ENCODE results near the gene DYNLT2. TPM values are rescaled to one million over a fixed set of nuclear protein-coding genes. Genes with fewer than 3 reads are reported as not detected.

Gene DYNLT2
- total RNA-seq, 6 experiments from 2014 or later = 0.36 to 0.85 (median 0.51) TPM

DNA sequence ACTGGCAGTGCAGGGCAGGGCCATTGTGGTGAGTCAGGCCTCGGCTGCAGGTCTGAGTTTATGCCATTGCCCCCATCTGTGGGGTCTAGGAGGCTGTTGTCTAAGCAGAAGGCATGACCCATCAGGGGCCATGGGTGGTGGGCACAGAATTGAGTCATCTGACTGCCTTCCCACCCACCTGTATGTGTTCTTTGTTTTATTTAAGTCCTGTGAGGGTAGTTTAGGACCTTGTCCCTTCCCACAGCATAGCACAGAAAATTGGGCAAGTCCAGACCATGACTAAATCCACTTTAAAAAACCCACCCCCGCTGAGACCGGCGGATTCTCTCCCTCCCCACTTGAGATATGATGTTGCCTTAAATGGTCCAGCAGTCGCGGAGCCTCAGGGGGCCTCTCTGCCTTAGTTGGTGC is 40.4 kb upstream of the DYNLT2 start:
- peaks cover 22% of the 10 kb centered on the region for H3K4me1 Mint-ChIP-seq (ENCODE audit: low read depth)
- H3K27me3 Mint-ChIP-seq (ENCODE audit: insufficient read depth) = peaks cover 12% of the 10 kb centered on the region
- DNase-seq = no peak
- H3K4me3 Mint-ChIP-seq = no peak overlapping the region; the same call in 1 of the 2 replicates
- H3K9me3 Mint-ChIP-seq = no peaks in the 10 kb centered on the region
- no peaks in the 10 kb centered on the region for H3K36me3 Mint-ChIP-seq (ENCODE audit: low read depth)
- no peak overlapping the region for H3K27ac Mint-ChIP-seq
- TF ChIP-seq, protein P1, sequence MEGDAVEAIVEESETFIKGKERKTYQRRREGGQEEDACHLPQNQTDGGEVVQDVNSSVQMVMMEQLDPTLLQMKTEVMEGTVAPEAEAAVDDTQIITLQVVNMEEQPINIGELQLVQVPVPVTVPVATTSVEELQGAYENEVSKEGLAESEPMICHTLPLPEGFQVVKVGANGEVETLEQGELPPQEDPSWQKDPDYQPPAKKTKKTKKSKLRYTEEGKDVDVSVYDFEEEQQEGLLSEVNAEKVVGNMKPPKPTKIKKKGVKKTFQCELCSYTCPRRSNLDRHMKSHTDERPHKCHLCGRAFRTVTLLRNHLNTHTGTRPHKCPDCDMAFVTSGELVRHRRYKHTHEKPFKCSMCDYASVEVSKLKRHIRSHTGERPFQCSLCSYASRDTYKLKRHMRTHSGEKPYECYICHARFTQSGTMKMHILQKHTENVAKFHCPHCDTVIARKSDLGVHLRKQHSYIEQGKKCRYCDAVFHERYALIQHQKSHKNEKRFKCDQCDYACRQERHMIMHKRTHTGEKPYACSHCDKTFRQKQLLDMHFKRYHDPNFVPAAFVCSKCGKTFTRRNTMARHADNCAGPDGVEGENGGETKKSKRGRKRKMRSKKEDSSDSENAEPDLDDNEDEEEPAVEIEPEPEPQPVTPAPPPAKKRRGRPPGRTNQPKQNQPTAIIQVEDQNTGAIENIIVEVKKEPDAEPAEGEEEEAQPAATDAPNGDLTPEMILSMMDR (IDR thresholded peaks at IDR 0.05) = no peak

DNA sequence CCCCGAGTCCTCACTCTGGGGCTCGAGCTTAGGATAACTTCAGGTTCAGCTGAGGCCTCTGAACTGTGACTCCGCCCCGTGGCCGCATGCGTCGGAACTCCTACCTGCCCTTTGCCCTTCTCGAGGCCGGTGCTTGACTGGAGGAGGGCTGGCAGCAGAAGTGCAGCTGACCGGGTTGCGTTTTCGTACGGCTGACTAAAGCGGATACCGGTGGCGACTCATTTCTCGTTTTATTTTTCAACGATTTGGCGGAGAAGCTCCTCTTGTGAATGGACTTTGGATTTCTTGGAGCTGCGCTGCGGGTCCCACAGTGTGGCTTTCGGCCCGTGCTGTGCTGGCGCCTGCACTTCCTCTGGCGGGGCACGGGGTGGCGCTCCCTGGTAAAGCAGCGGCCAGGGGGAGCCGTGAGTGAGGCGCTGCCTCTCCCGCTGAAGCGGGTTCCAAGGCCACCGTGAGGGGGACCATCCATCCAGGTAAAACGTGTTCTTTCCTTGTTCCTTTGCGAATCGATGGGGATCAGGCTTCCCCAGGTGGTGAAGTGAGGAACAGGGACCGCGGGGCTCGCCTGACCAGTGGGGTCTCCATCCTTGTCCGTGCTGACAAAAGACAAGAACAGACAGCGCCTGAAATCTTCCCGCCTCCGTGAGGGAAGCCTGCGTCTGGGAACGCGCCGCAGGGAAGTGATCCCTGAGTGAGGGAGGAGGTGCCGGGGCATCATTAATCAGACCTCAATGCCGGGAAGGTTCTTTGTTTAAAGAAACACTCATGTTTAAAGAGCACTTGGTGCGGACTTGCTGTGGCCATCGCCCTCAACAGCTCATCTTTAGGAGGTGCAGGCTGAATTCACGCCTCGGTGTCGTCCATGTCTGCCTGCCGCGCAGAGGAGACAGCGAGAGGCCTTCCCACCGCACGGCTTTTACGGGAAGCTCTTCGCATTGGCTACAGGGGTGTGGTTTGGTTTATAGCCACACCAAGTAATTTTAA is 38.9 kb upstream of the DYNLT2 start:
- peaks cover 22% of the 10 kb centered on the region for H3K4me1 Mint-ChIP-seq (ENCODE audit: low read depth)
- TF ChIP-seq, protein P1 (IDR thresholded peaks at IDR 0.05) = peak; percentile 95
- H3K36me3 Mint-ChIP-seq (ENCODE audit: low read depth) = no peaks in the 10 kb centered on the region
- peak overlapping the region; percentile 90 for H3K4me3 Mint-ChIP-seq
- peaks cover 7% of the 10 kb centered on the region; the same call in 1 of the 2 replicates for H3K27me3 Mint-ChIP-seq (ENCODE audit: insufficient read depth)
- H3K27ac Mint-ChIP-seq = peak overlapping the region; percentile 70
- peak; percentile 58 for DNase-seq
- H3K9me3 Mint-ChIP-seq = no peaks in the 10 kb centered on the region

DNA sequence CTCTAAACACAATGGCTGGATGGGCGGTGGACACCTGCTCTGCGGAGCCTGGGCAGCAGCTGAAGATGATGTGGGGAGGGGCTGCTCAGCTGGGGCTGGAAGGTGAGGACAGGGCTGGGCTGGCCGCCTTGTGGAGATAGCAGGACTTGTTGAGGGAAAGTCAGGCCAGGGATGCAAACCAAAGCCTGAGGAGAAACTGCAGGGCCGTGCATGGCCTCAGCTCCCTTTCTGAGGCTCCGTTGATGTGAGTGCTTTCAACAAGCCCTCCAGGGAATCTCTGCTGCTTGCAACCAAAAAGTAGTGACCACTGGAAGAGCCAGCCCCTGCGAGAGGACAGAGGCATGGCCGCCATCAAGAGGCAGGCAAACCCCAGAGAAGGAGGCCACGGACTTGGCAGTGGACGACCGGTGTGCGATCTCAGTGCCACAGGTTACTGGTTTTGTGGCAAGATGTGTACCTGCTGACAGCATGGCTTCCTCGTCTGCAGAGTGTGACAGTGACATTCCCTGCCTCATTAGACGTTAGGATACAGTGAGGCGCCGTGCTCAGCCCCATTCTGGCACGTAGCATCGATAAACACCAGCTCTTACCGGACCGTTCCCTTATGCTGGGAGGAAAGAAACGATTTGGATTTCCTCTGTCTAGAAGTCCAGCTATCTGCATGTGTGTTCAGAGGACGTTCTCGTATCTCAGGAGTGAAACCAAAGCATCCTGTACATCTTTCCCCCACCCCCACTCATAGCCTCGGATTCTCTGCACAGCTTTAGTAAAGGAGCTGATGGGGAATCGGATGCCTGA is 38.0 kb upstream of the DYNLT2 start:
- DNase-seq = no peak
- TF ChIP-seq, protein P1 (IDR thresholded peaks at IDR 0.05) = no peak
- peak overlapping the region; percentile 42 for H3K27ac Mint-ChIP-seq
- peaks cover 22% of the 10 kb centered on the region for H3K4me1 Mint-ChIP-seq (ENCODE audit: low read depth)
- no peaks in the 10 kb centered on the region for H3K36me3 Mint-ChIP-seq (ENCODE audit: low read depth)
- H3K4me3 Mint-ChIP-seq = peak overlapping the region; percentile 90
- H3K9me3 Mint-ChIP-seq = no peaks in the 10 kb centered on the region
- peaks cover 7% of the 10 kb centered on the region; the same call in 1 of the 2 replicates for H3K27me3 Mint-ChIP-seq (ENCODE audit: insufficient read depth)

DNA sequence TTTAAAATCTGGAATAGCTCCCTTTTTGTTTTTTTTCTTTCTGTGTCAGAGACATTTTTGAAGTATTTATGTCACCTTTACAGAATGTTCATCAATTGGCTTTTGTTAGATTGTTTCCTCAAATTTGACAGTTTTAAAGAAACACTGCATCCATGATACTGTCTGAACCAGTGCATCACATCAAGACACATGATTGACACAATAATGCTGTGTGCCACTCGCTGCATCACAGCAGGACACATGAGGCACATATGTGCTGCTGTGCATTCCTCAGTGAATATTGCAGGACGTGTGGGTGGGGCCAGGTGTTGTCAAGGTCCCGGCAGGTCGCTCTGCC is 37.4 kb upstream of the DYNLT2 start:
- Mint-ChIP-seq H3K9me3 (no peaks in the 10 kb centered on the region), H3K4me1 (ENCODE audit: low read depth) (peaks cover 22% of the 10 kb centered on the region), H3K27ac (no peak overlapping the region), H3K4me3 (no peak overlapping the region), H3K36me3 (ENCODE audit: low read depth) (no peaks in the 10 kb centered on the region), H3K27me3 (ENCODE audit: insufficient read depth) (peaks cover 3% of the 10 kb centered on the region; the same call in 1 of the 2 replicates)
- no peak for DNase-seq
- TF ChIP-seq, protein P1 (IDR thresholded peaks at IDR 0.05) = no peak

DNA sequence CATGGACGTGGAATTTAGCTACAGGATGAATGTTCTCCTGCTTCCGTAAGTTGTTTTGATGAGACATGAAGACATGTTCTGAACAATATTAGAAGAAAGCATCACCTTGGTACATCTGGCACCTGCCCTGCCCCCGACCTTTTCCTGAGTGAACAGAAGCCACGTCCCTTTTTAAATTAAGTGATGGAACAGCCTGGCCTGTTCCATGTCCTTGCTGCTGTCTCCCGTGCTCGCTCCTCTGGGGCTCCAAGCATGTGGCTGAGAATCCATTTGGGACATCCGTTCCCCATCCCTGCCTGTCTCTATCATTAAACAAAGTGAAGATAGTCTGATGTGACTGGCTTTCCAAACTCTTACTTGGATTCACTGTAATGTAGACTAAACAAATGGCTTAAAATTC is 36.4 kb upstream of the DYNLT2 start:
- TF ChIP-seq, protein P1 (IDR thresholded peaks at IDR 0.05) = no peak
- DNase-seq = no peak
- H3K9me3 Mint-ChIP-seq = no peaks in the 10 kb centered on the region
- H3K36me3 Mint-ChIP-seq (ENCODE audit: low read depth) = no peaks in the 10 kb centered on the region
- no peak overlapping the region for H3K27ac Mint-ChIP-seq
- H3K4me1 Mint-ChIP-seq (ENCODE audit: low read depth) = peaks cover 22% of the 10 kb centered on the region
- H3K27me3 Mint-ChIP-seq (ENCODE audit: insufficient read depth) = peaks cover under 1% of the 10 kb centered on the region; the same call in 1 of the 2 replicates
- no peak overlapping the region for H3K4me3 Mint-ChIP-seq

Measured in HFFc6 (cell line).